Ovary (tissue), 9 donors: ENCODE measurements around the gene ALPK1. TPM values are rescaled to one million over a fixed set of nuclear protein-coding genes. Genes with fewer than 3 reads are reported as not detected.

Experiments used
- DNase-seq, 5 donors: peaks; one replicate each; pipeline ENCODE4 v3.0.0-alpha.2; 2019 to 2020
- H3K27ac ChIP-seq, 2 donors: fragments of 200-600 bp; one replicate each; pipeline versions ENCODE4 v1.5.1 to v1.8.0; 2019 to 2022
- H3K27me3 ChIP-seq: fragments of 200-600 bp; one replicate; pipeline ENCODE4 v1.8.0; 2022
- H3K36me3 ChIP-seq: fragments of 200-600 bp; sonication (generic); one replicate; pipeline ENCODE4 v1.5.1; 2019
- H3K4me1 ChIP-seq: one replicate; pipeline ENCODE4 v1.8.1; 2013; ENCODE audit warnings: mild to moderate bottlenecking, moderate library complexity; ENCODE audit not compliant: insufficient read depth
- H3K4me3 ChIP-seq: fragments of 200-600 bp; sonication (generic); one replicate; pipeline ENCODE4 v1.5.1; 2017
- H3K9me3 ChIP-seq, 2 donors: fragments of 200-600 bp in 1 of 2; sonication (generic) in 1 of 2; one replicate each; pipeline versions ENCODE4 v1.5.1 to v1.8.1; 2013 to 2019; ENCODE audit warnings: mild to moderate bottlenecking in 1 of 2, moderate library complexity in 1 of 2
- CTCF ChIP-seq, 3 donors: fragments of 450-650 bp in 2 of 3; fragments of 200-600 bp in 1 of 3; IDR thresholded peaks; one replicate each; pipeline versions ENCODE4 v1.5.1 to v1.8.0; 2016 to 2022; ENCODE audit warnings: antibody characterized with exemption in 3 of 3, mild to moderate bottlenecking in 1 of 3
- EP300 ChIP-seq: sonication (generic); formaldehyde crosslinking; IDR thresholded peaks from one replicate; pipeline ENCODE4 v1.6.1; 2017; ENCODE audit warnings: antibody characterized with exemption
- POLR2A ChIP-seq: fragments of 450-650 bp; IDR thresholded peaks from one replicate; pipeline ENCODE4 v1.6.1; 2017; ENCODE audit warnings: antibody characterized with exemption, mild to moderate bottlenecking, moderate library complexity
- WGBS, 3 donors: extraction: QIAGEN DNeasy Blood & Tissue Kit in 1 of 3; methylation state at CpG; one replicate each; pipeline versions ENCODE4 v1.1.5 to v1.1.7; 2013 to 2017; 5-methylcytosine and 5-hydroxymethylcytosine counted together
- intact Hi-C, 4 donors: fragments of 100-400 bp; cut with DNase I; formaldehyde crosslinking; loops; one replicate each; pipeline versions ENCODE4 v1.11.0 to v1.15.1; 2022 to 2023
- polyA plus RNA-seq, 2 donors: library from polyadenylated mRNA; stranded (reverse); fragments of 200-250 nt in 1 of 2; fragments of 350-450 nt in 1 of 2; fragmentation: Illumina TruSeq in 1 of 2; extraction: RNeasy Lipid Tissue Mini Kit (QIAGEN cat#74804) in 1 of 2; gene quantifications; one replicate each; pipeline ENCODE4 v1.2.3, GENCODE V29; 2013 to 2014
- total RNA-seq, 7 donors: library from RNA; depleted of rRNA in 2 of 7; stranded (reverse); fragments of >200 nt in 2 of 7; fragmentation: NEBNext Ultra II Directional in 3 of 7; extraction: Animal tissue kit (Norgen Biotek cat#: 25700) in 3 of 7; gene quantifications; one replicate each; pipeline versions ENCODE4 v1.1.0 to v1.2.4, GENCODE V29; 2016 to 2023
- donor health status: DM: no; HTN: no; CAD: no; lungs with moderate emphysema.
- donor health status: DM: no; HTN: no; CAD: no.
- donor health status: Bipolar disorder and iron deficiency.
- donor health status: DM: yes; HTN: yes; CAD: no.
- donor health status: DM: no; HTN: no; CAD: no.
- donor health status: DM: yes; HTN: yes; CAD: no.

ALPK1 gene
- total and polyA plus RNA-seq, 9 donors = 6.8 to 33.6 (median 21.3) TPM

- intact Hi-C loops = no loop called here
- Histone ChIP-seq H3K36me3 (no peaks in the 10 kb centered on the region), H3K4me1 (no peaks in the 10 kb centered on the region), H3K27ac (no peak overlapping the region), H3K4me3 (no peak overlapping the region), H3K9me3 (no peaks in the 10 kb centered on the region), H3K27me3 (no peaks in the 10 kb centered on the region)
- WGBS, 3 donors = 90 to 96% (median 95%) methylated on average over 3 of the region's 3 CpGs
- no peak for DNase-seq
- TF ChIP-seq POLR2A (no peak), EP300 (no peak), CTCF (IDR thresholded peaks at IDR 0.05) (no peak)
These were observed 18.3 kb downstream of the ALPK1 start for GRCh38 chr4:112315446-112315845.

- no peak overlapping the region for H3K4me3 ChIP-seq
- WGBS, 3 donors = 84 to 93% (median 91%) methylated on average over 2 of the region's 2 CpGs
- H3K27me3 ChIP-seq = no peaks in the 10 kb centered on the region
- intact Hi-C loops = no loop called here
- H3K27ac ChIP-seq = no peak overlapping the region
- no peaks in the 10 kb centered on the region for H3K36me3 ChIP-seq
- no peaks in the 10 kb centered on the region for H3K4me1 ChIP-seq
- TF ChIP-seq EP300 = no peak
- no peak for TF ChIP-seq POLR2A
- TF ChIP-seq CTCF (IDR thresholded peaks at IDR 0.05) = no peak
- no peaks in the 10 kb centered on the region for H3K9me3 ChIP-seq
- no peak for DNase-seq
These were observed 19.2 kb downstream of the ALPK1 start for GRCh38 chr4:112316360-112316759.

GRCh38 chr4:112318239-112319142 is 21.3 kb downstream of the ALPK1 start:
- no peaks in the 10 kb centered on the region for H3K36me3 ChIP-seq
- no peaks in the 10 kb centered on the region for H3K4me1 ChIP-seq
- H3K4me3 ChIP-seq = no peak overlapping the region
- H3K27ac ChIP-seq = no peak overlapping the region
- no peaks in the 10 kb centered on the region for H3K9me3 ChIP-seq
- TF ChIP-seq POLR2A = no peak
- no peak for TF ChIP-seq EP300
- no peak for TF ChIP-seq CTCF (IDR thresholded peaks at IDR 0.05)
- no peaks in the 10 kb centered on the region for H3K27me3 ChIP-seq
- no peak for DNase-seq
- 84 to 93% (median 91%) methylated on average over 5 of the region's 5 CpGs for WGBS, 3 donors
- intact Hi-C loops = no loop called here

GRCh38 chr4:112321776-112322684 is 24.9 kb downstream of the ALPK1 start:
- Histone ChIP-seq H3K4me1 (no peaks in the 10 kb centered on the region), H3K4me3 (no peak overlapping the region), H3K27me3 (no peaks in the 10 kb centered on the region), H3K36me3 (no peaks in the 10 kb centered on the region), H3K9me3 (no peaks in the 10 kb centered on the region), H3K27ac (no peak overlapping the region)
- TF ChIP-seq EP300 (no peak), CTCF (IDR thresholded peaks at IDR 0.05) (peak in 2 of 3 donors; percentile 17 to 34)
- WGBS, 3 donors = 42 to 53% (median 47%) methylated on average over 4 of the region's 4 CpGs
- peak in 3 of 5 donors; percentile 29 to 49 (median 38) for DNase-seq
- intact Hi-C loops = no loop called here
